Measurements from ENCODE around the gene SEPTIN3.
A peak's percentile ranks its signal among the peaks of the same experiment; 100 is the strongest.
"Not testable (repeated sequence)": the region's sequence is repeated elsewhere in the genome, so short reads cannot be mapped to it uniquely, and the experiment has no call there.

The SEPTIN3 gene

DNA sequence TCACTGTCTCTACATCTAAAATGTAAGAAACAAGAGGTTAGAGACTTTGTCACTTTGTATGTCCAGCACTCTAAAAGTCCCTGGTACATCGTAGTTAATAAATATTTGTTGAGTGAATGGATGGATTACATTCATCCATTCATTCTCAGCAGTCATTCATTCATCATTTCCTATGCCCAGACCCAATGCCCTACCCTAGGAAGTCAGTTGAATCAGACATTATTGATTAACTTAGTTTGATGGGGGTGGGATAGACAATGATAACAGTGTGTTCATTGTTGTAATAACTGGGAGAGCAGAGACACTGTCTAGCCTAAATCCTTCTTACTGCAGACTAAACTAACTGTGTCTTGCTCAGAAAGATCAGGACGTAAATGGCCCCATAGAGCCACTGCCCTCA, 21.1 kb upstream of the SEPTIN3 start:
- H3K27me3 ChIP-seq (ENCODE audit: control insufficient read depth, low read length) = no peaks in the 10 kb centered on the region
- H3K79me2 ChIP-seq (ENCODE audit: control insufficient read depth, low read length) = peaks cover 82% of the 10 kb centered on the region
- peaks cover 4% of the 10 kb centered on the region; the same call in 1 of the 2 replicates for H4K20me1 ChIP-seq (ENCODE audit: control insufficient read depth, insufficient read depth, low read depth, low read length)
- H3K27ac ChIP-seq (ENCODE audit: low read depth, low read length) = peak overlapping the region; percentile 87
- H3K9me3 ChIP-seq (ENCODE audit: control insufficient read depth, insufficient read depth, low read length) = no peaks in the 10 kb centered on the region
- H3K4me3 ChIP-seq (ENCODE audit: low read length) = peak overlapping the region; percentile 81
- H3K9me2 ChIP-seq (replicated peaks; ENCODE audit: control insufficient read depth, low read length) = no peaks in the 10 kb centered on the region
- peaks cover 39% of the 10 kb centered on the region for H3F3A ChIP-seq (ENCODE audit: control insufficient read depth, insufficient read depth)
- TF ChIP-seq EZH2phosphoT487 (IDR thresholded peaks at IDR 0.05; ENCODE audit: borderline replicate concordance, low read length) = no peak
- no peak for TF ChIP-seq CTCF (IDR thresholded peaks at IDR 0.05; ENCODE audit: low read depth, low read length, poor library complexity, severe bottlenecking)
- peak overlapping the region; percentile 75 for H3K4me2 ChIP-seq (ENCODE audit: low read length)
- peaks cover 82% of the 10 kb centered on the region for H3K4me1 ChIP-seq (ENCODE audit: control insufficient read depth, low read length)
- peaks cover 34% of the 10 kb centered on the region for H3K36me3 ChIP-seq (ENCODE audit: control insufficient read depth, low read length)

DNA sequence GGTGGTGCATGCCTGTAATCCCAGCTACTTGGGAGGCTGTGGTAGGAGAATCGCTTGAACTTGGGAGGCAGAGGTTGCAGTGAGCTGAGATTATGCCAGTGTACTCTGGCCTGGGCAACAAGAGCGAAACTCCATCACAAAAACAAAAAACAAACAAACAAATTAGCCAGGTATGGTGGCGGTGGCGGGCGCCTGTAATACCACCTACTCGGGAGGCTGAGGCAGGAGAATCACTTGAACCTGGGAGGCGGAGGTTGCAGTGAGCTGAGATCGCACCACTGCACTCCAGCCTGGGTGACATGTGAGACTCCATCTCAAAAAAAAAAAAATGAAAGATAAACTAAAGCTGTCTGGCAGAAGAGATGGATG, 20.3 kb upstream of the SEPTIN3 start:
- not testable (repeated sequence) for H4K20me1 ChIP-seq (ENCODE audit: control insufficient read depth, insufficient read depth, low read depth, low read length); H3K9me3 ChIP-seq (ENCODE audit: control insufficient read depth, insufficient read depth, low read length); H3K9me2 ChIP-seq (replicated peaks; ENCODE audit: control insufficient read depth, low read length); H3K27me3 ChIP-seq (ENCODE audit: control insufficient read depth, low read length)
- H3K4me3 ChIP-seq (ENCODE audit: low read length) = peak overlapping the region; percentile 81
- peak overlapping the region; percentile 87 for H3K27ac ChIP-seq (ENCODE audit: low read depth, low read length)
- peaks cover 74% of the 10 kb centered on the region for H3K79me2 ChIP-seq (ENCODE audit: control insufficient read depth, low read length)
- peaks cover 82% of the 10 kb centered on the region for H3K4me1 ChIP-seq (ENCODE audit: control insufficient read depth, low read length)
- peak overlapping the region; percentile 75 for H3K4me2 ChIP-seq (ENCODE audit: low read length)
- H3K36me3 ChIP-seq (ENCODE audit: control insufficient read depth, low read length) = peaks cover 26% of the 10 kb centered on the region
- peaks cover 34% of the 10 kb centered on the region for H3F3A ChIP-seq (ENCODE audit: control insufficient read depth, insufficient read depth)

GRCh38 chr22:41949297-41949965, 19.8 kb upstream of the SEPTIN3 start:
- Histone ChIP-seq H3K4me1 (ENCODE audit: control insufficient read depth, low read length) (peaks cover 82% of the 10 kb centered on the region), H3K79me2 (ENCODE audit: control insufficient read depth, low read length) (peaks cover 69% of the 10 kb centered on the region), H3K4me2 (ENCODE audit: low read length) (peak overlapping the region; percentile 75), H3K4me3 (ENCODE audit: low read length) (peak overlapping the region; percentile 81), H3K9me3 (ENCODE audit: control insufficient read depth, insufficient read depth, low read length) (no peaks in the 10 kb centered on the region), H3K9me2 (replicated peaks; ENCODE audit: control insufficient read depth, low read length) (no peaks in the 10 kb centered on the region), H3K36me3 (ENCODE audit: control insufficient read depth, low read length) (peaks cover 21% of the 10 kb centered on the region), H3K27me3 (ENCODE audit: control insufficient read depth, low read length) (no peaks in the 10 kb centered on the region), H3F3A (ENCODE audit: control insufficient read depth, insufficient read depth) (peaks cover 30% of the 10 kb centered on the region), H3K27ac (ENCODE audit: low read depth, low read length) (peak overlapping the region; percentile 87), H4K20me1 (ENCODE audit: control insufficient read depth, insufficient read depth, low read depth, low read length) (peaks cover 4% of the 10 kb centered on the region; the same call in 1 of the 2 replicates)
- TF ChIP-seq CTCF (IDR thresholded peaks at IDR 0.05; ENCODE audit: low read depth, low read length, poor library complexity, severe bottlenecking) (no peak), EZH2phosphoT487 (IDR thresholded peaks at IDR 0.05; ENCODE audit: borderline replicate concordance, low read length) (no peak)

- Histone ChIP-seq H3K4me3 (ENCODE audit: low read length) (peak within 1 kb of the TSS; percentile 81), H4K20me1 (ENCODE audit: control insufficient read depth, insufficient read depth, low read depth, low read length) (no peaks in the 10 kb centered on the region), H3K27ac (ENCODE audit: low read depth, low read length) (peak within 1 kb of the TSS; percentile 60), H3K9me3 (ENCODE audit: control insufficient read depth, insufficient read depth, low read length) (no peaks in the 10 kb centered on the region), H3K9me2 (replicated peaks; ENCODE audit: control insufficient read depth, low read length) (no peaks in the 10 kb centered on the region), H3K4me2 (ENCODE audit: low read length) (peak within 1 kb of the TSS; percentile 75), H3K36me3 (ENCODE audit: control insufficient read depth, low read length) (no peaks in the 10 kb centered on the region), H3K79me2 (ENCODE audit: control insufficient read depth, low read length) (peaks cover 45% of the 10 kb centered on the region), H3K4me1 (ENCODE audit: control insufficient read depth, low read length) (peaks cover 86% of the 10 kb centered on the region), H3F3A (ENCODE audit: control insufficient read depth, insufficient read depth) (peaks cover 23% of the 10 kb centered on the region), H3K27me3 (ENCODE audit: control insufficient read depth, low read length) (no peaks in the 10 kb centered on the region)
- TF ChIP-seq CTCF (IDR thresholded peaks at IDR 0.05; ENCODE audit: low read depth, low read length, poor library complexity, severe bottlenecking) = peak; percentile 32
- no peak for TF ChIP-seq EZH2phosphoT487 (IDR thresholded peaks at IDR 0.05; ENCODE audit: borderline replicate concordance, low read length)
Measured at GRCh38 chr22:41951898-41952474, 17.3 kb upstream of the SEPTIN3 start, which contains the start of gene SMIM45. TSS of gene SMIM45 (plus strand) at chr22:41952150.
